ENCODE data around the gene KDM4B. TPM values are rescaled to one million over a fixed set of nuclear protein-coding genes. Genes with fewer than 3 reads are reported as not detected.

Gene KDM4B
- total and polyA plus RNA-seq, 2 donors = 14.3 to 19.5 TPM

DNA sequence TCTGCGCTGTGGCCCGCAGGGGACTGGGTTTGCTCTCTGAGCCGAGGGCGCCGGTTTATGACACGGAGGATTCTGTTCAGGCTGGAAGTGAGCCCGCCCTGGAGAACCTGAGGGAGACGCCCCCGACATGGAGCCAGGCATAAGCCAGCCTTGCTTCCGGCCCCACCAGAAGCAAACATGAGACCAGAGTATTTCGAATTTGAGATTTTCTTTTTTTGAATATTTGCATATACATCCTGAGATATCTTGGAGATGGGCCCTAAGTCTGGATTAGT is 72.9 kb downstream of the KDM4B start:
- no peaks in the 10 kb centered on the region for H3K36me3 ChIP-seq (ENCODE audit: insufficient read depth)
- no peak overlapping the region for H3K27ac ChIP-seq (ENCODE audit: low read depth)

DNA sequence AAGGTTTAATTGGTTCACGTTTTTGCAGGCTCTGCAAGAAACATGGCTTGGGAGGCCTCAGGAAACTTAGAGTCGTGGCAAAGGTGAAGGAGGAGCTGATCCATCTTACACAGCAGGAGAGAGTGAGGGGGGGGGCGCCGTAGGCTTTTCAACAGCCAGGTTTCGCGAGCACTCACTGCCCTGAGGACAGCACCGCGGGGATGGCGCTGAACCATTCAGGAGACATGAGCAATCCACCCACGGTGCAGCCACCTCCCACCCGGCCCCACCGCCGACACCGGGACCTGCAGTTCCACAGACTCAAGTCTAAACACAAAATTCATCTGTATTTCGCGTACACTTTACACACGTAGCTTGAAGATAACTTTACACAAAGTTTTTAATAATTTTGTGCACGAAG is 73.6 kb downstream of the KDM4B start:
- peaks cover 2% of the 10 kb centered on the region for H3K36me3 ChIP-seq (ENCODE audit: insufficient read depth)
- no peak overlapping the region for H3K4me3 ChIP-seq (ENCODE audit: low read depth, low read length)
- H3K4me1 ChIP-seq (ENCODE audit: insufficient read depth) = peaks cover 4% of the 10 kb centered on the region
- no peak for DNase-seq (ENCODE audit: extremely low spot score)
- 84% methylated on average over 18 of the region's 18 CpGs for WGBS
- H3K27ac ChIP-seq (ENCODE audit: low read depth) = no peak overlapping the region

More for the DNA sequence above, 72.9 kb downstream of the KDM4B start:
- DNase-seq (ENCODE audit: extremely low spot score) = no peak
- Histone ChIP-seq H3K4me3 (ENCODE audit: low read depth, low read length) (no peak overlapping the region), H3K4me1 (ENCODE audit: insufficient read depth) (no peaks in the 10 kb centered on the region)
- WGBS = 83% methylated on average over 11 of the region's 11 CpGs

DNA sequence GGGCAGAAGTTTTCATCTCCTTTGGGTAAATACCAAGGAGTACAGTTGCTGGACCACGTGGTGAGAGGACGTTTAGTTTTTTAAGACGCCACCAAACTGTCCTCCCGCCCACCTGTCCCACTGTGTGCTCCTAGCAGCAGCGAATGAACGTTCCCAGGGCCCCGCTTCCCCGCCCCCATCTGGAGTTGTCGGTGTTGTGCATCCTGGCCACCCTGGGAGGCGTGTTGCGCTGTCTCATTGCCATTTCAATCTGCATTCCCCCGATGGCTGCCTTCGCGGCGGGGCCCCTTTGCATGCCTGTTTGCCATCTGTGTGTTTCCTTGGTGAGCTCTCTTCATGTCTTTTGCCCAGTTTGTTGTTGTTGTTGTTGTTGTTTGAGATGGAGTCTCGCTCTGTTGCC is 76.1 kb downstream of the KDM4B start:
- DNase-seq (ENCODE audit: extremely low spot score) = no peak
- Histone ChIP-seq H3K4me1 (ENCODE audit: insufficient read depth) (peaks cover 5% of the 10 kb centered on the region), H3K4me3 (ENCODE audit: low read depth, low read length) (no peak overlapping the region), H3K27ac (ENCODE audit: low read depth) (no peak overlapping the region), H3K36me3 (ENCODE audit: insufficient read depth) (peaks cover 4% of the 10 kb centered on the region)
- 92% methylated on average over 16 of the region's 16 CpGs for WGBS

DNA sequence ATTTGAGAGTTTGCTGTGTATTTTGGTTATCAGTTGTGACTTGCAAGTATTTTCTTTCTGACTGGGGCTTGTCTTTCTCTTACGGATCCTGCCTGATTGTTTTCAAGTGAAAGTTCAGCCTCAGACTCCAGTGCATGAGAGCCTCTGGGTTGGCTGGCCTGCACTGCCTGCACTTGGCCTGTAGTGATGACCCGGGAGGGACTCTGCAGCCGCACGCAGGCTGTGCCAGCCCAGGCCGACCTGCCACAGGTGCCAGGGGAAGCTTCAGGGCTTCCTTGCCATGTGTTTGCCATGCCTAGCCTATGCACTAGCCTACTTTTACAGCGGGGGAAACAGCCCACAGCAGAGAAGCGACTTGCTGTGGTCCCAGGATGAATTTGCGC is 77.0 kb downstream of the KDM4B start:
- Histone ChIP-seq H3K27ac (ENCODE audit: low read depth) (no peak overlapping the region), H3K4me3 (ENCODE audit: low read depth, low read length) (no peak overlapping the region), H3K36me3 (ENCODE audit: insufficient read depth) (peaks cover 4% of the 10 kb centered on the region), H3K4me1 (ENCODE audit: insufficient read depth) (peaks cover 5% of the 10 kb centered on the region)
- DNase-seq (ENCODE audit: extremely low spot score) = no peak
- WGBS = 85% methylated on average over 8 of the region's 8 CpGs

- Histone ChIP-seq H3K4me1 (ENCODE audit: insufficient read depth) (peaks cover 5% of the 10 kb centered on the region), H3K36me3 (ENCODE audit: insufficient read depth) (peaks cover 7% of the 10 kb centered on the region), H3K27ac (ENCODE audit: low read depth) (no peak overlapping the region), H3K4me3 (ENCODE audit: low read depth, low read length) (no peak overlapping the region)
- 71% methylated on average over 19 of the region's 19 CpGs for WGBS
- DNase-seq (ENCODE audit: extremely low spot score) = peak; percentile 66
Measured at GRCh38 chr19:5046339-5047039, 77.6 kb downstream of the KDM4B start.

DNA sequence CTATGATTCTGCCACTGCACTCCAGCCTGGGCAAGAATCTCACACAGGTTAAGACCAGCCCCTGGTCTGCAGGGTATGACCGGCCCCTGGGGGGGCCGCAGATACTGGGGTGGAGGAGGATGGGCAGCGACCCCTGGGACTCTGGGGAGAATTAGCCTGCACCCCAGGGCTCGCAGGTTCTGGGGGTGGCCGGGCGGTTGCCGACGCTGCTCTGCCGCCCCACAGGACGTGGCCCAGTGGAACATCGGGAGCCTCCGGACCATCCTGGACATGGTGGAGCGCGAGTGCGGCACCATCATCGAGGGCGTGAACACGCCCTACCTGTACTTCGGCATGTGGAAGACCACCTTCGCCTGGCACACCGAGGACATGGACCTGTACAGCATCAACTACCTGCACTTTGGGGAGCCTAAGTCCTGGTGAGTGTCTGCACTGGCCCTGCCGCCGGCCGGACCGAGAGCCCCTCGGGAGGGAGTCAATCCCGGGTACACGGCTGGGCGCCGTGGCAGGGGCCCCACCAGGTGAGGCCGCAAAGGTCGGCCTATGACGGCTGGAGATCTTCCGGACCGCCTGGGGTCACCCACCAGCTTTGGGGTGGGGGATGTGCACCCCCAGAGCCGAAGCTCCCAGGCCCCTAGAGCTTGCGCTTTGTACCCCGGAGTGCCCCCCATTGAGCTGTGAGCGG is 78.5 kb downstream of the KDM4B start:
- Histone ChIP-seq H3K4me3 (ENCODE audit: low read depth, low read length) (no peak overlapping the region), H3K27ac (ENCODE audit: low read depth) (no peak overlapping the region), H3K36me3 (ENCODE audit: insufficient read depth) (peaks cover 8% of the 10 kb centered on the region), H3K4me1 (ENCODE audit: insufficient read depth) (peaks cover 5% of the 10 kb centered on the region)
- 94% methylated on average over 39 of the region's 39 CpGs for WGBS
- DNase-seq (ENCODE audit: extremely low spot score) = no peak

DNA sequence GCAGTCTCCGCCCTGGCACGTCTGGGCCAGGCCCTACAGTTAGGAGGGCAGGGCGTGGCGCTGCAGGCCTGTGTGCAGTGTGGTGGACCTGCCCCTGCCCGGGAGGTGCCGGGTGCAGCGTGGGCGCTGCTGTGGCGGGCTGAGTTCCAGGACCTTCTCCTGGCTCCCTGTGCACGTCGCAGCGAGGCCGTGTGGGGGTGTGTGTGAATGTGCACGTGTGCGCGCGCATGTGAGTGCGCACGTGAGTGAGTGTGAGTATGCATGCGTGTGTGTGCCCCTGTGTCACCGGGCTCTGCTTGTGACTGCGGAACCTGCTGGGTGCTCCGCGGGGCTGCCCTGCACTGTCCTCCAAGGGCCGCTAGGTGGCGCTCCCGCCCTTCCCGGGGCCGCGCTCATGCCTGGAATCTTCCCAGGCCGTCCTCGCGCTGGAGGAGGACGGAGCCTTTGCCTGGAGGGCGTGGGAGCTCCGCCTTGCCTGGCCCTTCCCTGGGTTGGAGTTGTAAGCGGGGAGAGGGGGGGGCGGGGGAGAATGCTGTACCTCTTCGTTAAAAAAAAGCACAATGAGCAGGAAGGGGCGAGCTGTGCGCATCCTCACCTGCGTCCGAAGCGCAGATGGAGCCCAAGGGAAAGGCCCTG is 79.3 kb downstream of the KDM4B start:
- Histone ChIP-seq H3K4me3 (ENCODE audit: low read depth, low read length) (no peak overlapping the region), H3K27ac (ENCODE audit: low read depth) (no peak overlapping the region), H3K4me1 (ENCODE audit: insufficient read depth) (peaks cover 5% of the 10 kb centered on the region), H3K36me3 (ENCODE audit: insufficient read depth) (peaks cover 8% of the 10 kb centered on the region)
- DNase-seq (ENCODE audit: extremely low spot score) = no peak
- 25% methylated on average over 44 of the region's 44 CpGs for WGBS

GRCh38 chr19:5048727-5049553 is 80.0 kb downstream of the KDM4B start:
- WGBS = 59% methylated on average over 36 of the region's 36 CpGs
- H3K36me3 ChIP-seq (ENCODE audit: insufficient read depth) = peaks cover 8% of the 10 kb centered on the region
- H3K4me1 ChIP-seq (ENCODE audit: insufficient read depth) = peaks cover 5% of the 10 kb centered on the region
- no peak for DNase-seq (ENCODE audit: extremely low spot score)
- no peak overlapping the region for H3K4me3 ChIP-seq (ENCODE audit: low read depth, low read length)
- no peak overlapping the region for H3K27ac ChIP-seq (ENCODE audit: low read depth)

DNA sequence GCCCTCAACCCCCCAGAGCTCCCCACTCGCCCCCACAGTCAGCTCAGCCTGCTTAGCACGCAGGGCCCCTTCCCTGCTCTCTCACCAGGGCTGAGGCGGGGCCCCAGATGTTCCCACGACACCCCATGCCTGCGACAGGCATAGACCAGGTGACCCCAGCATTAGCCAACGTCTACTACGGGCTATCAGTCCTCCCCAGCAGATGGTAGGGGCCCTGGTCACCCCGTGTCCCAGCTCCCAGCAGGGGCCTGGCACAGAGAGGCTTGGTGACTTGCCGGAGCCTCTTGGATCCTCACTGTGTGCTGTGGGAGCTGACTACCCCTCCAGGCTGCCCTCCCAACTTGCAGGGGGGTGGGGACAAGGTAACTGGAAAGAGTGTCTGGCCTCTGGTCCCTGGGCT is 80.6 kb downstream of the KDM4B start:
- Histone ChIP-seq H3K27ac (ENCODE audit: low read depth) (no peak overlapping the region), H3K4me3 (ENCODE audit: low read depth, low read length) (no peak overlapping the region), H3K4me1 (ENCODE audit: insufficient read depth) (peaks cover 5% of the 10 kb centered on the region), H3K36me3 (ENCODE audit: insufficient read depth) (peaks cover 8% of the 10 kb centered on the region)
- DNase-seq (ENCODE audit: extremely low spot score) = no peak
- WGBS = 86% methylated on average over 9 of the region's 9 CpGs

GRCh38 chr19:5050067-5050656 is 81.2 kb downstream of the KDM4B start:
- WGBS = 90% methylated on average over 16 of the region's 16 CpGs
- DNase-seq (ENCODE audit: extremely low spot score) = no peak
- H3K4me1 ChIP-seq (ENCODE audit: insufficient read depth) = peaks cover 5% of the 10 kb centered on the region

DNA sequence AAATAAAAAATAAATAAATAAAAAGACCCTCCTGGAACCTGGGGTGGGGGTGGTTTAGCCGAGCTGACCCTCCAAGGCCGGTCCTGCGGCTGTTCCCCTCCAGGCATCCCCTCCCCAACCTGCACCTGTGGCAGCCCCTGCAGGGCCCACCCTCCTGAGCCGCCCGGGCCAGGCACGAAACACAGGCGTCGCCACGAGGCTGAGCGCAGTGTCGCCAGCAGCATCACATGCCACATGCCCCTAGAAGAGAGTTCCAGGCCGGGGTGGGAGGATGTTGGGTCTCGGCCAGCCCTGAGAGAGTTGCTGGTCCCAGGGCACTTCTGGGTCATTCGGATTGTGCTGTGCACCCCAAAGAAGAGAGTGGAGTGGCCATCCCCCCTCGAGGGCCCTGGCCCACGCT is 82.0 kb downstream of the KDM4B start:
- WGBS = 92% methylated on average over 16 of the region's 16 CpGs
- H3K4me1 ChIP-seq (ENCODE audit: insufficient read depth) = peaks cover 5% of the 10 kb centered on the region
- H3K27ac ChIP-seq (ENCODE audit: low read depth) = no peak overlapping the region
- no peak for DNase-seq (ENCODE audit: extremely low spot score)
- no peak overlapping the region for H3K4me3 ChIP-seq (ENCODE audit: low read depth, low read length)
- peaks cover 8% of the 10 kb centered on the region for H3K36me3 ChIP-seq (ENCODE audit: insufficient read depth)

More at GRCh38 chr19:5050067-5050656, 81.2 kb downstream of the KDM4B start:
- H3K27ac ChIP-seq (ENCODE audit: low read depth) = no peak overlapping the region
- H3K4me3 ChIP-seq (ENCODE audit: low read depth, low read length) = no peak overlapping the region
- peaks cover 8% of the 10 kb centered on the region for H3K36me3 ChIP-seq (ENCODE audit: insufficient read depth)

DNA sequence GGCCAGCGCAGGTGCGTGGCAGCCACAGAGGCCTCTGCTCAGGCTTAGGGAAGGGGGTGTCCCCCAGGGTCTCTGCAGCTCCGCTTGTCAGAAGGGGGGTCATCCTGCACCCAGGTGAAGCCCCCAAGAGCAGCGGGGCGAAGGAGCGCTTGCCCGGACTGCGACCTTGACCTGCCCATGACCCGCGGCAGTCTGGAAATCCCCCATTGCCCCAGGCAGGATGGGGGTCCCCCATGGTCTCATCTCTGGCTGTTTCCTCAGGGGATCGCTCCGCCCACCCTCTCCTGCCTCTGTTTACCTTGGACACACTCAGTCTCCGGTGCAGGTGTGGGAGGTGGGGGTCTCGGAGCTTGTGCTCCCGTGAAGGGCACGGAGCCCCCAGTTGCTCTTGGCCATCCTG is 82.7 kb downstream of the KDM4B start:
- Histone ChIP-seq H3K4me3 (ENCODE audit: low read depth, low read length) (no peak overlapping the region), H3K27ac (ENCODE audit: low read depth) (no peak overlapping the region), H3K36me3 (ENCODE audit: insufficient read depth) (peaks cover 8% of the 10 kb centered on the region), H3K4me1 (ENCODE audit: insufficient read depth) (peaks cover 5% of the 10 kb centered on the region)
- no peak for DNase-seq (ENCODE audit: extremely low spot score)
- WGBS = 94% methylated on average over 16 of the region's 16 CpGs

DNA sequence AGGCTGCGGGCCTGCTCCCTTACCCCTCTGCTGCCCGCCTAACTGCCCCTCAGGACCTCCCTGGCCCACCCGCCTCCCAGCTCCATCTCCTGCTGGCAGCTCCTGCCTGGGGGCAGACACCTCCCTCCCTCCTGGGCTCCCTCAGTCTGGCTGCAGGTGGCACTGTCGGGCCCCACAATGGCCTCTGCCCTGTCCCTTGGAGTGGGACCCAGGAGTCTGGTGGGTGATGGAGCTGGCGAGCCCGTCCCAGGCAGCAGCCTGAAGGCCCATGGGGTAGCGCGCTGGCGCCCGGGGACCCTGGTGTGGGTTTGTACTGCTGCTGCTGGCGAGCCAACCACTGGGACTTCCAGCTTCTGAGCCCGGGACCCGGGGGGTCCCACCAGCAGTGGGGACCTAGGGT is 83.6 kb downstream of the KDM4B start:
- H3K36me3 ChIP-seq (ENCODE audit: insufficient read depth) = peaks cover 6% of the 10 kb centered on the region

More for the DNA sequence above, 83.6 kb downstream of the KDM4B start:
- no peak for DNase-seq (ENCODE audit: extremely low spot score)
- Histone ChIP-seq H3K4me1 (ENCODE audit: insufficient read depth) (peaks cover 1% of the 10 kb centered on the region), H3K27ac (ENCODE audit: low read depth) (no peak overlapping the region), H3K4me3 (ENCODE audit: low read depth, low read length) (no peak overlapping the region)
- WGBS = 92% methylated on average over 13 of the region's 13 CpGs

Measured in urinary bladder (tissue), 4 donors.